Neutrophil (primary cell): Measurements from ENCODE around the gene GFER.

Experiments
- H3K27ac ChIP-seq: fragments of 200-600 bp; sonication (generic); 2 replicates; pipeline ENCODE4 v1.5.1; 2016; ENCODE audit warnings: mild to moderate bottlenecking, moderate library complexity
- H3K27me3 ChIP-seq: fragments of 200-600 bp; sonication (generic); 2 replicates; pipeline ENCODE4 v1.6.0; 2016; ENCODE audit warnings: mild to moderate bottlenecking
- H3K36me3 ChIP-seq: fragments of 200-600 bp; sonication (generic); 2 replicates; pipeline ENCODE4 v1.5.1; 2017
- H3K4me1 ChIP-seq, 2 experiments: fragments of 200-600 bp in 1 of 2; sonication (generic) in 1 of 2; 1 replicate in 1 of 2; 2 replicates in 1 of 2; pipeline versions ENCODE4 v1.5.1 to v1.6.1; 2013 to 2016; ENCODE audit warnings: low read depth in 1 of 2, low read length in 1 of 2, mild to moderate bottlenecking in 1 of 2, moderate library complexity in 1 of 2; ENCODE audit not compliant: control insufficient read depth in 1 of 2, insufficient read depth in 1 of 2
- H3K4me3 ChIP-seq, 2 experiments: fragments of 200-600 bp in 1 of 2; sonication (generic) in 1 of 2; 1 replicate in 1 of 2; 2 replicates in 1 of 2; pipeline ENCODE4 v1.5.1; 2013 to 2016; ENCODE audit warnings: low read depth in 1 of 2, low read length in 1 of 2, mild to moderate bottlenecking in 1 of 2, moderate library complexity in 1 of 2
- H3K9me3 ChIP-seq: fragments of 200-600 bp; sonication (generic); 2 replicates; pipeline ENCODE4 v1.5.1; 2016
- CTCF ChIP-seq: fragments of 200-600 bp; sonication (generic); IDR thresholded peaks from 2 replicates; pipeline ENCODE4 v1.5.1; 2016; ENCODE audit warnings: antibody characterized with exemption

The GFER gene

GRCh38 chr16:2034696-2035430 is 50.9 kb downstream of the GFER start:
- TF ChIP-seq CTCF: no peak
- Histone ChIP-seq H3K9me3 (no peaks in the 10 kb centered on the region), H3K27me3 (peaks cover 33% of the 10 kb centered on the region), H3K4me1 (peaks cover 0 to 10% of the 10 kb centered on the region in 2 experiments), H3K36me3 (no peaks in the 10 kb centered on the region), H3K27ac (no peak overlapping the region), H3K4me3 (no peak overlapping the region)

GRCh38 chr16:2035431-2036199 is 51.6 kb downstream of the GFER start:
- no peak for TF ChIP-seq CTCF
- H3K27ac ChIP-seq: no peak overlapping the region
- peaks cover 28% of the 10 kb centered on the region for H3K27me3 ChIP-seq
- no peaks in the 10 kb centered on the region for H3K36me3 ChIP-seq
- no peak overlapping the region for H3K4me3 ChIP-seq
- H3K9me3 ChIP-seq: no peaks in the 10 kb centered on the region
- peaks cover 0 to 10% of the 10 kb centered on the region in 2 experiments for H3K4me1 ChIP-seq

GRCh38 chr16:2036200-2036966 is 52.4 kb downstream of the GFER start:
- peaks cover 28% of the 10 kb centered on the region for H3K27me3 ChIP-seq
- no peak for TF ChIP-seq CTCF
- no peaks in the 10 kb centered on the region for H3K9me3 ChIP-seq
- no peak overlapping the region for H3K4me3 ChIP-seq
- no peak overlapping the region for H3K27ac ChIP-seq
- H3K4me1 ChIP-seq: peaks cover 0 to 10% of the 10 kb centered on the region in 2 experiments
- no peaks in the 10 kb centered on the region for H3K36me3 ChIP-seq

GRCh38 chr16:2037115-2037514 is 53.1 kb downstream of the GFER start:
- Histone ChIP-seq H3K4me3 (no peak overlapping the region), H3K27ac (no peak overlapping the region), H3K4me1 (peaks cover 0 to 10% of the 10 kb centered on the region in 2 experiments), H3K9me3 (no peaks in the 10 kb centered on the region), H3K36me3 (no peaks in the 10 kb centered on the region), H3K27me3 (peaks cover 26% of the 10 kb centered on the region)
- TF ChIP-seq CTCF: no peak
